ENCODE results near the gene ABLIM2.

Gene ABLIM2

DNA sequence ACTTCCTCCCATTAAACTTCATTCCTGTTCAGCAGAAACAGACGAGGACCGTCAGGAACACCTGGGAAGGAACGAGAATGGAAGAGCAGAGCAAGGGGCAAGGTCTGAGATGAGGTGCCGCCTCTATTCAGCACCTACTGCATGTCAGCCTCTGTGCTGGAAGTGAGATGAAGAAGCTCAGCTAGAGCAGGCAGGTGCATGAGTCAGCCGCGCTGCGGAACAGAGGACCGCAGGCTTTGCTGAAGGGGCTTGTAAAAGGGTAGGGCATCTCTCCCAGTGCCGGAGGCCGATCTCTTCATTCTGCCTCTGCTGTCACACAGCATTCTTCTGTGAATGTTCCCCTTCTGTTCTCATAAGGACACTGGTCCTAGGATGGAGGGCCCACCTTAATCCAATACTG lies 6.1 kb upstream of the ABLIM2 start:
- no peak overlapping the region for H3K9ac ChIP-seq (ENCODE audit: low read length)
- no peaks in the 10 kb centered on the region for H4K20me1 ChIP-seq (ENCODE audit: insufficient read depth, low read length)
- H3K4me2 ChIP-seq (ENCODE audit: low read depth, low read length) = peak overlapping the region; percentile 61; the same call in 1 of the 2 replicates
- DNase-seq = no peak
- no peaks in the 10 kb centered on the region for H3K36me3 ChIP-seq (replicated peaks; ENCODE audit: insufficient read depth, low read length)
- H3K27me3 ChIP-seq (replicated peaks; ENCODE audit: insufficient read depth, low read length) = peaks cover 18% of the 10 kb centered on the region
- H3F3A ChIP-seq (ENCODE audit: insufficient read depth, low read length) = peaks cover 11% of the 10 kb centered on the region
- no peak overlapping the region for H3K4me3 ChIP-seq (ENCODE audit: low read length)
- peak overlapping the region; percentile 35; the same call in 1 of the 2 replicates for H3K27ac ChIP-seq (ENCODE audit: low read length)
- no peaks in the 10 kb centered on the region for H3K9me3 ChIP-seq (replicated peaks; ENCODE audit: insufficient read depth, low read length)
- no peaks in the 10 kb centered on the region for H3K79me2 ChIP-seq (ENCODE audit: low read length)
- no peak overlapping the region for H2AFZ ChIP-seq (ENCODE audit: low read length)
- no peaks in the 10 kb centered on the region for H3K9me2 ChIP-seq (replicated peaks; ENCODE audit: insufficient read depth, low read length)
- TF ChIP-seq CTCF (IDR thresholded peaks at IDR 0.05; ENCODE audit: low read length) = no peak
- TF ChIP-seq EZH2phosphoT487 (IDR thresholded peaks at IDR 0.05; ENCODE audit: low read length) = no peak
- TF ChIP-seq EZH2 (optimal IDR thresholded peaks at IDR 0.05; ENCODE audit: low read depth, low read length) = no peak
- H3K4me1 ChIP-seq (ENCODE audit: low read length) = peaks cover 24% of the 10 kb centered on the region

DNA sequence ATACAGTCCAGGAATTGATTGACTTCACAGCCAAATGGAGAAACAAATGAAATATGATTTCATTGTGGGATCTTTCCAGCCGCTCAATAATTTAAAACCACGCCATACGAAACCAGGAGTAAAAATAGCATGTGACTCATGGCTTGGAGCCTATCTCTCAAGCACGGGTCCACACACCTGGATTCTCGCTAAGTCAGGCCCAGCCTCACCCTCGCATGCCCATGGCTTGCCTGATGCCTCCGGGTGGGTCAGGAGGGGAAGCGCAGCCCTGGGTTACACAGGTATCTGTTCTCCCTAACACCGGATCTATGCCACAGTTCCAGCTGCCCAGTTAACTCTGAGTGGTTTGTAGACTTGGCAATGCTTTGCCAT lies 5.6 kb upstream of the ABLIM2 start:
- Histone ChIP-seq H3K4me1 (ENCODE audit: low read length) (peaks cover 24% of the 10 kb centered on the region), H3K9me2 (replicated peaks; ENCODE audit: insufficient read depth, low read length) (no peaks in the 10 kb centered on the region), H3K9ac (ENCODE audit: low read length) (peak overlapping the region; percentile 35), H3K36me3 (replicated peaks; ENCODE audit: insufficient read depth, low read length) (no peaks in the 10 kb centered on the region), H3F3A (ENCODE audit: insufficient read depth, low read length) (peaks cover 11% of the 10 kb centered on the region), H3K4me2 (ENCODE audit: low read depth, low read length) (peak overlapping the region; percentile 61), H3K27ac (ENCODE audit: low read length) (peak overlapping the region; percentile 64; the same call in 1 of the 2 replicates), H2AFZ (ENCODE audit: low read length) (peak overlapping the region; percentile 42; the same call in 1 of the 2 replicates), H3K4me3 (ENCODE audit: low read length) (peak overlapping the region; percentile 26), H4K20me1 (ENCODE audit: insufficient read depth, low read length) (no peaks in the 10 kb centered on the region), H3K79me2 (ENCODE audit: low read length) (no peaks in the 10 kb centered on the region), H3K9me3 (replicated peaks; ENCODE audit: insufficient read depth, low read length) (no peaks in the 10 kb centered on the region), H3K27me3 (replicated peaks; ENCODE audit: insufficient read depth, low read length) (peaks cover 14% of the 10 kb centered on the region)
- TF ChIP-seq CTCF (IDR thresholded peaks at IDR 0.05; ENCODE audit: low read length) (no peak), EZH2 (optimal IDR thresholded peaks at IDR 0.05; ENCODE audit: low read depth, low read length) (no peak), EZH2phosphoT487 (IDR thresholded peaks at IDR 0.05; ENCODE audit: low read length) (no peak)
- DNase-seq = peak; percentile 58

GRCh38 chr4:8163436-8164193 lies 5.0 kb upstream of the ABLIM2 start:
- no peaks in the 10 kb centered on the region for H3K79me2 ChIP-seq (ENCODE audit: low read length)
- DNase-seq = peak; percentile 28
- no peaks in the 10 kb centered on the region for H3K9me3 ChIP-seq (replicated peaks; ENCODE audit: insufficient read depth, low read length)
- H3K4me1 ChIP-seq (ENCODE audit: low read length) = peaks cover 24% of the 10 kb centered on the region
- peaks cover 9% of the 10 kb centered on the region; the same call in 1 of the 2 replicates for H3K27me3 ChIP-seq (replicated peaks; ENCODE audit: insufficient read depth, low read length)
- no peaks in the 10 kb centered on the region for H3K9me2 ChIP-seq (replicated peaks; ENCODE audit: insufficient read depth, low read length)
- H3K36me3 ChIP-seq (replicated peaks; ENCODE audit: insufficient read depth, low read length) = no peaks in the 10 kb centered on the region
- H3K4me3 ChIP-seq (ENCODE audit: low read length) = peak overlapping the region; percentile 26
- no peaks in the 10 kb centered on the region for H4K20me1 ChIP-seq (ENCODE audit: insufficient read depth, low read length)
- TF ChIP-seq EZH2phosphoT487 (IDR thresholded peaks at IDR 0.05; ENCODE audit: low read length) = no peak
- TF ChIP-seq CTCF (IDR thresholded peaks at IDR 0.05; ENCODE audit: low read length) = no peak
- no peak for TF ChIP-seq EZH2 (optimal IDR thresholded peaks at IDR 0.05; ENCODE audit: low read depth, low read length)
- H3K9ac ChIP-seq (ENCODE audit: low read length) = peak overlapping the region; percentile 35
- H2AFZ ChIP-seq (ENCODE audit: low read length) = peak overlapping the region; percentile 42; the same call in 1 of the 2 replicates
- H3F3A ChIP-seq (ENCODE audit: insufficient read depth, low read length) = peaks cover 11% of the 10 kb centered on the region
- peak overlapping the region; percentile 61 for H3K4me2 ChIP-seq (ENCODE audit: low read depth, low read length)
- H3K27ac ChIP-seq (ENCODE audit: low read length) = peak overlapping the region; percentile 64
